K562 (cell line): ENCODE data around the gene HAPLN3. TPM values are rescaled to one million over a fixed set of nuclear protein-coding genes. Genes with fewer than 3 reads are reported as not detected.

Experiments
- ATAC-seq: fragments of 200-7000 bp; cut with Tn5 transposase; 3 replicates; pipeline ENCODE4 v1.9.1; 2020; ENCODE audit warnings: moderate library complexity
- BruUV-seq: library from RNA; stranded (reverse); fragments of 400-500 nt; replicated peaks from 2 replicates; lab custom pipeline; 2021; lab: Mats Ljungman, UMichigan
- CTCF ChIA-PET: fragments of 300-600 bp; formaldehyde crosslinking; extraction: SDS; loops from one replicate; lab custom pipeline; 2021; ENCODE audit warnings: low intra/inter-chr PET ratio; lab: Yijun Ruan, JAX
- POLR2A ChIA-PET: fragments of 300-600, 350-650 bp; sonication (Branson Sonifier 250); formaldehyde crosslinking; extraction: SDS; loops from one replicate; lab custom pipeline; 2021; ENCODE audit warnings: antibody characterized with exemption, inconsistent platforms; lab: Yijun Ruan, JAX
- DNase-seq, 4 experiments: peaks; one replicate each; pipeline versions ENCODE4 v3.0.0 to v3.0.0-alpha.2; 2011 to 2018; ENCODE audit warnings: low spot score in 3 of 4, mixed read lengths in 3 of 4; ENCODE audit errors: extremely low read depth in 1 of 4
- FAIRE-seq: peaks from 2 replicates; lab custom pipeline; 2011; peaks lifted over from hg19 to GRCh38; lab: Jason Lieb, UNC
- H2AFZ ChIP-seq: 2 replicates; pipeline ENCODE4 v1.6.0; 2011; ENCODE audit warnings: low read depth, low read length, control low read depth, inconsistent platforms
- H3K27ac ChIP-seq: fragments of 200-600 bp; 3 replicates; pipeline ENCODE4 v1.8.0; 2011; ENCODE audit warnings: low read depth, mild to moderate bottlenecking, control low read depth, inconsistent platforms, low read length, moderate library complexity, mixed read lengths; ENCODE audit errors: extremely low read depth
- H3K27me3 ChIP-seq, 2 experiments: fragments of 300-600 bp in 1 of 2; 2 replicates in 1 of 2; 3 replicates in 1 of 2; pipeline versions ENCODE4 v1.6.0 to v1.8.0; 2011; ENCODE audit warnings: inconsistent platforms in 2 of 2, low read length in 2 of 2, mild to moderate bottlenecking in 1 of 2, mixed read lengths in 1 of 2, moderate library complexity in 1 of 2; ENCODE audit not compliant: control insufficient read depth in 2 of 2, insufficient read depth in 2 of 2
- H3K36me3 ChIP-seq: fragments of 300-600 bp; 3 replicates; pipeline ENCODE4 v1.8.0; 2011; ENCODE audit warnings: mild to moderate bottlenecking, low read length, inconsistent platforms; ENCODE audit not compliant: control insufficient read depth, insufficient read depth
- H3K4me1 ChIP-seq, 2 experiments: fragments of 200-600 bp in 1 of 2; replicated peaks in 1 of 2; 2 replicates in 1 of 2; 3 replicates in 1 of 2; pipeline versions ENCODE4 v1.5.1 to v1.8.0; 2011; ENCODE audit warnings: inconsistent platforms in 2 of 2, low read length in 2 of 2, mild to moderate bottlenecking in 1 of 2, mixed read lengths in 1 of 2, moderate library complexity in 1 of 2; ENCODE audit not compliant: control insufficient read depth in 2 of 2, insufficient read depth in 2 of 2
- H3K4me2 ChIP-seq: 2 replicates; pipeline ENCODE4 v1.6.1; 2011; ENCODE audit warnings: low read length, control low read depth, inconsistent platforms, mixed read lengths; ENCODE audit not compliant: insufficient read depth
- H3K4me3 ChIP-seq: fragments of 200-600 bp; sonication (generic), shearing (Covaris generic); 2 replicates; pipeline ENCODE4 v1.5.1; 2016; ENCODE audit warnings: control low read depth, inconsistent platforms
- H3K79me2 ChIP-seq: fragments of 200-600 bp; 3 replicates; pipeline ENCODE4 v1.8.0; 2011; ENCODE audit warnings: low read length, inconsistent platforms; ENCODE audit not compliant: control insufficient read depth, insufficient read depth
- H3K9ac ChIP-seq, 2 experiments: 2 replicates each; pipeline versions ENCODE4 v1.6.0 to v1.6.1; 2011; ENCODE audit warnings: low read depth in 2 of 2, low read length in 2 of 2, control low read depth in 1 of 2, inconsistent platforms in 1 of 2, mild to moderate bottlenecking in 1 of 2, mixed read lengths in 1 of 2; ENCODE audit not compliant: insufficient read depth in 1 of 2
- H3K9me1 ChIP-seq: one replicate; pipeline ENCODE4 v1.6.0; 2011; ENCODE audit warnings: inconsistent platforms, mild to moderate bottlenecking, low read length, moderate library complexity; ENCODE audit not compliant: control insufficient read depth, insufficient read depth
- H3K9me3 ChIP-seq: replicated peaks from 2 replicates; pipeline ENCODE4 v1.5.1; 2011; ENCODE audit warnings: low read depth, low read length, inconsistent platforms; ENCODE audit not compliant: control insufficient read depth, insufficient read depth
- H4K20me1 ChIP-seq: replicated peaks from 2 replicates; pipeline ENCODE4 v1.6.1; 2011; ENCODE audit warnings: low read length, inconsistent platforms, mixed read lengths; ENCODE audit not compliant: control insufficient read depth, insufficient read depth
- CBFA2T3 ChIP-seq: fragments of 450-650 bp; IDR thresholded peaks from 2 replicates; pipeline ENCODE4 v1.6.1; 2017
- ETS2 ChIP-seq: IDR thresholded peaks from 2 replicates; pipeline ENCODE4 v1.6.1; 2016; ENCODE audit warnings: borderline replicate concordance, missing genetic modification characterization, mild to moderate bottlenecking, moderate library complexity, missing compliant biosample characterization; ENCODE audit not compliant: poor library complexity, severe bottlenecking
- HCFC1 ChIP-seq: IDR thresholded peaks from 2 replicates; pipeline ENCODE4 v1.6.1; 2012; ENCODE audit warnings: low read depth, low read length, improper control_type of control experiment
- PURB ChIP-seq: sonication (generic); formaldehyde crosslinking; IDR thresholded peaks from 2 replicates; pipeline ENCODE4 v1.9.0; 2021; ENCODE audit warnings: low read depth, mild to moderate bottlenecking, missing genetic modification reagents
- ZNF133 ChIP-seq: fragments of 250-450 bp; sonication (Bioruptor Pico); IDR thresholded peaks from 2 replicates; pipeline ENCODE4 v1.4.0; 2020; ENCODE audit warnings: mild to moderate bottlenecking
- ZNF551 ChIP-seq: fragments of 250-450 bp; sonication (Bioruptor Pico); IDR thresholded peaks from 2 replicates; pipeline ENCODE4 v1.5.0; 2021; ENCODE audit warnings: mild to moderate bottlenecking, moderate library complexity
- WGBS: fragments of 100-300 bp; shearing (Covaris generic); methylation state at CpG from one replicate; pipeline ENCODE4 v1.1.6; 2016; ENCODE audit warnings: low coverage, mixed read lengths; ENCODE audit not compliant: insufficient coverage; ENCODE audit errors: missing lambda C conversion rate; 5-methylcytosine and 5-hydroxymethylcytosine counted together
- in situ Hi-C: fragments of 300-500 bp; cut with MboI; formaldehyde crosslinking; loops from 4 replicates; pipeline ENCODE4 v1.15.0; 2018; ENCODE audit warnings: inconsistent platforms, mixed read lengths
- intact Hi-C: fragments of 100-400 bp; cut with micrococcal nuclease; formaldehyde crosslinking; loops from 2 replicates; pipeline ENCODE4 v1.14.2; 2022
- polyA plus RNA-seq, 8 experiments: library from polyadenylated mRNA; depleted of rRNA in 4 of 8; stranded (reverse) in 5 of 8; unstranded in 3 of 8; fragments of >200 nt; fragmentation: Nextera tagmentation in 2 of 8; fragmentation: Illumina TruSeq in 1 of 8; extraction: Ambion mirVana in 2 of 8; extraction: Trizol in 1 of 8; gene quantifications; 2 replicates each; pipeline versions ENCODE4 v1.2.1 to v1.2.3, GENCODE V29; 2011 to 2014; ENCODE audit warnings: inconsistent platforms in 1 of 8, missing spikeins in 1 of 8
- total RNA-seq, 7 experiments: library from RNA; depleted of rRNA in 6 of 7; stranded (reverse); fragments of >200 nt in 6 of 7; fragmentation: Illumina TruSeq in 2 of 7; extraction: Trizol in 2 of 7; gene quantifications; 2 replicates each; pipeline versions ENCODE4 v1.2.1 to v1.2.3, GENCODE V29; 2011 to 2021; ENCODE audit warnings: low replicate concordance in 1 of 7
- TF ChIP-seq, protein P1 (sequence below): sonication (generic); formaldehyde crosslinking; IDR thresholded peaks from 2 replicates; pipeline ENCODE4 v1.8.1; 2023; ENCODE audit warnings: mild to moderate bottlenecking, missing genetic modification reagents
- TF ChIP-seq, protein P2 (sequence below): sonication (generic); formaldehyde crosslinking; IDR thresholded peaks from 2 replicates; pipeline ENCODE4 v1.8.0; 2022; ENCODE audit warnings: missing genetic modification reagents, mild to moderate bottlenecking, borderline replicate concordance
- TF ChIP-seq, protein P3 (sequence below), 3 experiments: IDR thresholded peaks in 2 of 3; conservative IDR thresholded peaks in 1 of 3; 2 replicates each; pipeline ENCODE4 v1.5.1; 2011 to 2012; ENCODE audit warnings: low read length in 3 of 3, mild to moderate bottlenecking in 3 of 3, control low read depth in 2 of 3, improper control_type of control experiment in 1 of 3, inconsistent platforms in 1 of 3, low read depth in 1 of 3, mixed read lengths in 1 of 3, moderate library complexity in 1 of 3; ENCODE audit not compliant: insufficient read depth in 2 of 3

The HAPLN3 gene
- total and polyA plus RNA-seq, 9 of the 15 experiments (the other 6 are each of a cell fraction or from before 2014, with no cell fraction given): 0.04 to 2.4 (median 0.65) TPM

DNA sequence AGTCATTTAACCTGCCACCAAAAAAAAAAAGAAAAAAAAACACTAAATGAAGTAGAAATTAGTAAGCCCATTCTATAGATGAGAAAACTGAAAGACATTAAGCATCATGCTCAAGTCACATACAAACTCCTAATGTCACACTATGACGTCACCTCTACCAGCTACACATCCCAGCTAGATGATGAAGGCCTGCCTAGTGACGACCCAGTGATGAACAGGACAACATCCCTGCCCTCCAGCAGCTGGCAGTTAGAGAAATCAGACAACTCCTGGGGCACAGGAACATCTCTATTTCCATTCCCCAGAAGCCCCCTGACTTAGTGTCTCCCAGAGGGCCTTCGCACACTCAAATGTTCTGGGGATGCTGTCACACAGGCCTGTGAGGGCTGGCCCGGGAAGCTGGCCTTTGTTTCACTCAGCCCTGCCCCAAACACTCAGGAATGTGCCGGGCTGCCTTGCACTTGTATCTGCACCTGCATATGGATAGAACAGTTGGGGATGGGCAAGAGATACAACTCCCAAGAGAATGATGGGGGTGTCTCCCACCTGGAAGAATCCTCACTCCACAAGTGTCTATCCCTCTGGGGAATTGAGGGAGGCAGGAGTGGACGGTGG is 7.0 kb upstream of the HAPLN3 start:
- H3K4me1 ChIP-seq: peaks cover 14 to 29% of the 10 kb centered on the region in 2 experiments; a peak in 4 of 5 replicates
- POLR2A ChIA-PET: interaction anchor here (0.6 to 1.6 kb wide), 6 partner anchors 9 to 262 kb away, joined by 3 to 5 read pairs (median 3); no protein-coding TSS in a partner anchor

More for the DNA sequence above, 7.0 kb upstream of the HAPLN3 start:
- Histone ChIP-seq H3K9me3 (no peaks in the 10 kb centered on the region), H2AFZ (no peak overlapping the region), H3K9me1 (peaks cover 3% of the 10 kb centered on the region), H3K4me2 (no peak overlapping the region), H3K79me2 (peaks cover 5% of the 10 kb centered on the region; the same call in 1 of the 3 replicates), H3K27ac (no peak overlapping the region), H3K4me3 (no peak overlapping the region), H4K20me1 (no peaks in the 10 kb centered on the region), H3K27me3 (no peaks in the 10 kb centered on the region), H3K36me3 (peaks cover 76% of the 10 kb centered on the region), H3K9ac (no peak overlapping the region; a peak in 1 of 4 replicates)
- ATAC-seq: no peak
- intact Hi-C loops: no loop called here
- WGBS: 89% methylated on average over 6 of the region's 6 CpGs
- FAIRE-seq: no peak
- no peak for TF ChIP-seq PURB (CRISPR knock-in tag)
- TF ChIP-seq ZNF133: no peak
- TF ChIP-seq HCFC1: no peak
- TF ChIP-seq, protein P1, sequence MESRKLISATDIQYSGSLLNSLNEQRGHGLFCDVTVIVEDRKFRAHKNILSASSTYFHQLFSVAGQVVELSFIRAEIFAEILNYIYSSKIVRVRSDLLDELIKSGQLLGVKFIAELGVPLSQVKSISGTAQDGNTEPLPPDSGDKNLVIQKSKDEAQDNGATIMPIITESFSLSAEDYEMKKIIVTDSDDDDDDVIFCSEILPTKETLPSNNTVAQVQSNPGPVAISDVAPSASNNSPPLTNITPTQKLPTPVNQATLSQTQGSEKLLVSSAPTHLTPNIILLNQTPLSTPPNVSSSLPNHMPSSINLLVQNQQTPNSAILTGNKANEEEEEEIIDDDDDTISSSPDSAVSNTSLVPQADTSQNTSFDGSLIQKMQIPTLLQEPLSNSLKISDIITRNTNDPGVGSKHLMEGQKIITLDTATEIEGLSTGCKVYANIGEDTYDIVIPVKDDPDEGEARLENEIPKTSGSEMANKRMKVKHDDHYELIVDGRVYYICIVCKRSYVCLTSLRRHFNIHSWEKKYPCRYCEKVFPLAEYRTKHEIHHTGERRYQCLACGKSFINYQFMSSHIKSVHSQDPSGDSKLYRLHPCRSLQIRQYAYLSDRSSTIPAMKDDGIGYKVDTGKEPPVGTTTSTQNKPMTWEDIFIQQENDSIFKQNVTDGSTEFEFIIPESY (CRISPR knock-in tag): no peak
- TF ChIP-seq, protein P2, sequence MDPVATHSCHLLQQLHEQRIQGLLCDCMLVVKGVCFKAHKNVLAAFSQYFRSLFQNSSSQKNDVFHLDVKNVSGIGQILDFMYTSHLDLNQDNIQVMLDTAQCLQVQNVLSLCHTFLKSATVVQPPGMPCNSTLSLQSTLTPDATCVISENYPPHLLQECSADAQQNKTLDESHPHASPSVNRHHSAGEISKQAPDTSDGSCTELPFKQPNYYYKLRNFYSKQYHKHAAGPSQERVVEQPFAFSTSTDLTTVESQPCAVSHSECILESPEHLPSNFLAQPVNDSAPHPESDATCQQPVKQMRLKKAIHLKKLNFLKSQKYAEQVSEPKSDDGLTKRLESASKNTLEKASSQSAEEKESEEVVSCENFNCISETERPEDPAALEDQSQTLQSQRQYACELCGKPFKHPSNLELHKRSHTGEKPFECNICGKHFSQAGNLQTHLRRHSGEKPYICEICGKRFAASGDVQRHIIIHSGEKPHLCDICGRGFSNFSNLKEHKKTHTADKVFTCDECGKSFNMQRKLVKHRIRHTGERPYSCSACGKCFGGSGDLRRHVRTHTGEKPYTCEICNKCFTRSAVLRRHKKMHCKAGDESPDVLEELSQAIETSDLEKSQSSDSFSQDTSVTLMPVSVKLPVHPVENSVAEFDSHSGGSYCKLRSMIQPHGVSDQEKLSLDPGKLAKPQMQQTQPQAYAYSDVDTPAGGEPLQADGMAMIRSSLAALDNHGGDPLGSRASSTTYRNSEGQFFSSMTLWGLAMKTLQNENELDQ: no peak
- no peak for TF ChIP-seq CBFA2T3
- TF ChIP-seq ETS2 (tag): no peak
- TF ChIP-seq, protein P3, sequence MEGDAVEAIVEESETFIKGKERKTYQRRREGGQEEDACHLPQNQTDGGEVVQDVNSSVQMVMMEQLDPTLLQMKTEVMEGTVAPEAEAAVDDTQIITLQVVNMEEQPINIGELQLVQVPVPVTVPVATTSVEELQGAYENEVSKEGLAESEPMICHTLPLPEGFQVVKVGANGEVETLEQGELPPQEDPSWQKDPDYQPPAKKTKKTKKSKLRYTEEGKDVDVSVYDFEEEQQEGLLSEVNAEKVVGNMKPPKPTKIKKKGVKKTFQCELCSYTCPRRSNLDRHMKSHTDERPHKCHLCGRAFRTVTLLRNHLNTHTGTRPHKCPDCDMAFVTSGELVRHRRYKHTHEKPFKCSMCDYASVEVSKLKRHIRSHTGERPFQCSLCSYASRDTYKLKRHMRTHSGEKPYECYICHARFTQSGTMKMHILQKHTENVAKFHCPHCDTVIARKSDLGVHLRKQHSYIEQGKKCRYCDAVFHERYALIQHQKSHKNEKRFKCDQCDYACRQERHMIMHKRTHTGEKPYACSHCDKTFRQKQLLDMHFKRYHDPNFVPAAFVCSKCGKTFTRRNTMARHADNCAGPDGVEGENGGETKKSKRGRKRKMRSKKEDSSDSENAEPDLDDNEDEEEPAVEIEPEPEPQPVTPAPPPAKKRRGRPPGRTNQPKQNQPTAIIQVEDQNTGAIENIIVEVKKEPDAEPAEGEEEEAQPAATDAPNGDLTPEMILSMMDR (IDR thresholded peaks at IDR 0.05 in 2 of 3, conservative IDR thresholded peaks at IDR 0.05 in 1 of 3; ENCODE audit: insufficient read depth in 2 of 3, low read depth in 1 of 3, low read length in 3 of 3): no peak
- no peak for TF ChIP-seq ZNF551 (CRISPR knock-in tag)
- in situ Hi-C loops: no loop called here
- no TSS peak for BruUV-seq
- DNase-seq: no peak
- CTCF ChIA-PET: no interaction called here
